ENCODE data around the gene AMOT.

GRCh38 chrX:112759512-112759911, 81.1 kb downstream of the AMOT start:
- TF ChIP-seq CTCF (conservative IDR thresholded peaks at IDR 0.05; ENCODE audit: low read depth, low read length) (no peak), POLR2A (IDR thresholded peaks at IDR 0.05; ENCODE audit: low read depth, low read length) (no peak), MAFK (IDR thresholded peaks at IDR 0.05; ENCODE audit: low read depth, low read length) (no peak), MAZ (IDR thresholded peaks at IDR 0.05; ENCODE audit: borderline replicate concordance, low read depth, low read length) (no peak), RAD21 (IDR thresholded peaks at IDR 0.05; ENCODE audit: low read length) (no peak), SMC3 (IDR thresholded peaks at IDR 0.05; ENCODE audit: low read depth, low read length) (no peak), CEBPB (IDR thresholded peaks at IDR 0.05; ENCODE audit: low read depth, low read length) (no peak), RCOR1 (IDR thresholded peaks at IDR 0.05; ENCODE audit: insufficient replicate concordance, low read length) (no peak)
